Calu3 (cell line): ENCODE results near the gene LHFPL6. TPM values are rescaled to one million over a fixed set of nuclear protein-coding genes. Genes with fewer than 3 reads are reported as not detected.

Source experiments
- BruUV-seq: library from RNA; stranded (reverse); fragments of 400-500 nt; replicated peaks from 2 replicates; lab custom pipeline; 2021; lab: Mats Ljungman, UMichigan
- CTCF ChIA-PET: fragments of 300-600 bp; sonication (Branson Sonifier 250); formaldehyde crosslinking; loops from one replicate; lab custom pipeline; 2022; ENCODE audit warnings: antibody characterized with exemption; lab: Charles Lee
- DNase-seq: peaks from one replicate; pipeline ENCODE4 v3.0.0; 2022
- H3K27ac Mint-ChIP-seq: one replicate; pipeline ENCODE4 v1.8.0; 2022; ENCODE audit warnings: mixed read lengths; ENCODE audit not compliant: unreplicated experiment
- H3K27me3 Mint-ChIP-seq: one replicate; pipeline ENCODE4 v1.8.0; 2022; ENCODE audit warnings: mixed read lengths; ENCODE audit not compliant: unreplicated experiment
- H3K36me3 Mint-ChIP-seq: one replicate; pipeline ENCODE4 v1.8.0; 2022; ENCODE audit warnings: mild to moderate bottlenecking, moderate library complexity, mixed read lengths; ENCODE audit not compliant: insufficient read depth, unreplicated experiment
- H3K4me1 Mint-ChIP-seq: one replicate; pipeline ENCODE4 v1.8.0; 2022; ENCODE audit warnings: mild to moderate bottlenecking, low read depth, mixed read lengths; ENCODE audit not compliant: unreplicated experiment
- H3K4me3 Mint-ChIP-seq: one replicate; pipeline ENCODE4 v1.8.0; 2022; ENCODE audit warnings: mild to moderate bottlenecking, low read depth, moderate library complexity, mixed read lengths; ENCODE audit not compliant: unreplicated experiment
- H3K9me3 Mint-ChIP-seq: one replicate; pipeline ENCODE4 v1.8.0; 2022; ENCODE audit warnings: low read depth, mixed read lengths; ENCODE audit not compliant: unreplicated experiment
- intact Hi-C: fragments of 100-400 bp; cut with micrococcal nuclease; formaldehyde crosslinking; loops from one replicate; pipeline ENCODE4 v1.10.0; 2022; ENCODE audit not compliant: unreplicated experiment
- total RNA-seq: library from RNA; stranded (reverse); gene quantifications from 2 replicates; pipeline ENCODE4 v1.2.3, GENCODE V29; 2022
- TF ChIP-seq, protein P1 (sequence below): fragments of 200-600 bp; IDR thresholded peaks from one replicate; pipeline ENCODE4 v1.8.0; 2022; ENCODE audit warnings: antibody characterized with exemption; ENCODE audit not compliant: unreplicated experiment

LHFPL6 gene
- total RNA-seq, 1 experiment from 2014 or later: not detected

GRCh38 chr13:39374741-39375189 lies 228.2 kb downstream of the LHFPL6 start:
- Mint-ChIP-seq H3K9me3 (no peaks in the 10 kb centered on the region), H3K36me3 (no peaks in the 10 kb centered on the region), H3K4me1 (no peaks in the 10 kb centered on the region), H3K4me3 (no peak overlapping the region), H3K27ac (no peak overlapping the region), H3K27me3 (peaks cover 15% of the 10 kb centered on the region)
- no peak for DNase-seq
- TF ChIP-seq, protein P1, sequence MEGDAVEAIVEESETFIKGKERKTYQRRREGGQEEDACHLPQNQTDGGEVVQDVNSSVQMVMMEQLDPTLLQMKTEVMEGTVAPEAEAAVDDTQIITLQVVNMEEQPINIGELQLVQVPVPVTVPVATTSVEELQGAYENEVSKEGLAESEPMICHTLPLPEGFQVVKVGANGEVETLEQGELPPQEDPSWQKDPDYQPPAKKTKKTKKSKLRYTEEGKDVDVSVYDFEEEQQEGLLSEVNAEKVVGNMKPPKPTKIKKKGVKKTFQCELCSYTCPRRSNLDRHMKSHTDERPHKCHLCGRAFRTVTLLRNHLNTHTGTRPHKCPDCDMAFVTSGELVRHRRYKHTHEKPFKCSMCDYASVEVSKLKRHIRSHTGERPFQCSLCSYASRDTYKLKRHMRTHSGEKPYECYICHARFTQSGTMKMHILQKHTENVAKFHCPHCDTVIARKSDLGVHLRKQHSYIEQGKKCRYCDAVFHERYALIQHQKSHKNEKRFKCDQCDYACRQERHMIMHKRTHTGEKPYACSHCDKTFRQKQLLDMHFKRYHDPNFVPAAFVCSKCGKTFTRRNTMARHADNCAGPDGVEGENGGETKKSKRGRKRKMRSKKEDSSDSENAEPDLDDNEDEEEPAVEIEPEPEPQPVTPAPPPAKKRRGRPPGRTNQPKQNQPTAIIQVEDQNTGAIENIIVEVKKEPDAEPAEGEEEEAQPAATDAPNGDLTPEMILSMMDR: no peak
- intact Hi-C loops: no loop called here
- BruUV-seq: no TSS peak
- CTCF ChIA-PET: no interaction called here

- Mint-ChIP-seq H3K4me3 (no peak overlapping the region), H3K9me3 (no peaks in the 10 kb centered on the region), H3K4me1 (no peaks in the 10 kb centered on the region), H3K27me3 (peaks cover 15% of the 10 kb centered on the region), H3K36me3 (no peaks in the 10 kb centered on the region), H3K27ac (no peak overlapping the region)
- intact Hi-C loops: no loop called here
- BruUV-seq: no TSS peak
- TF ChIP-seq, protein P1: no peak
- no peak for DNase-seq
- CTCF ChIA-PET: no interaction called here
Observed at GRCh38 chr13:39373145-39373544, 229.8 kb downstream of the LHFPL6 start.

DNA sequence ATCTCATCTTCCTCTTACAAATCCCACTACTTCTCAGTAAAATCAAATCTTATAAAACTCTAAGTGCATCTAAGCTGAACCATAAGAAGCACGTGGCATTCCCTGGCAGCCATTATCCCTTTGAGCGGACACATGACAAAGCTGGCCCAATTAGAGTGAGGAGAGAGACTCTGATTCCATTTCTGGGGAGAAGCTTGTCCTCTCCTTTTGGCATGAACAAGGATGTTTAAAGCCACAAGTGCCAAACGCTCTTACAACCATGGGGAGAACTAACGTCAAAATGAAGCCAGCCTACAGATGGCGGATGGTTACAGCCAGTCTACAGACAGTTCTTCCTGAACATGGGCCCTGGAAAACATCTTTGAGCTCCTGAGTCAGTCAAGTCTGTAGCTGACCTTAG lies 231.3 kb downstream of the LHFPL6 start:
- Mint-ChIP-seq H3K36me3 (no peaks in the 10 kb centered on the region), H3K9me3 (no peaks in the 10 kb centered on the region), H3K27ac (no peak overlapping the region), H3K4me3 (no peak overlapping the region), H3K4me1 (no peaks in the 10 kb centered on the region), H3K27me3 (peaks cover 15% of the 10 kb centered on the region)
- CTCF ChIA-PET: no interaction called here
- intact Hi-C loops: no loop called here
- DNase-seq: no peak
- TF ChIP-seq, protein P1: no peak
- no TSS peak for BruUV-seq

DNA sequence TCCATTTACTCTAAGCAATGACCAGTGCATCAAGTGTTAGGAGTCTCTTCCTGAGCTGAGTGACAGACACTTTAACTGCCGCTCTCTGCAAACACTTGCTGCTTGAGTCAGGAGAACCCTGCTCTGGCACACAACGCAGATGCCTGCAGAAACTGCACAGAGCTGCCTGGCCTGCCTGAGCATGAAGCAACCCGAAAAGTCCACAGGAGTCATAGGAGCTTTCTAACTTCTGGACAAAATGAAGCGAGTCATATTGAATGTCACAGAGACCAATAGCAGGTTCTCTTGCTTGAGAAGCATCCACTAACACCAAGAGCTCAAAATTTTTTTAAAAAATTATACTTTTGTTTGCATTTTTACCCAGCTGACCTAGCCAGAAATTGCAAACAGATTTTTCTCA lies 232.4 kb downstream of the LHFPL6 start:
- Mint-ChIP-seq H3K4me1 (no peaks in the 10 kb centered on the region), H3K36me3 (no peaks in the 10 kb centered on the region), H3K4me3 (no peak overlapping the region), H3K9me3 (no peaks in the 10 kb centered on the region), H3K27me3 (peaks cover 15% of the 10 kb centered on the region), H3K27ac (no peak overlapping the region)
- CTCF ChIA-PET: no interaction called here
- no TSS peak for BruUV-seq
- intact Hi-C loops: no loop called here
- TF ChIP-seq, protein P1: no peak
- DNase-seq: no peak
